ENCODE results near the gene EPG5.

DNA sequence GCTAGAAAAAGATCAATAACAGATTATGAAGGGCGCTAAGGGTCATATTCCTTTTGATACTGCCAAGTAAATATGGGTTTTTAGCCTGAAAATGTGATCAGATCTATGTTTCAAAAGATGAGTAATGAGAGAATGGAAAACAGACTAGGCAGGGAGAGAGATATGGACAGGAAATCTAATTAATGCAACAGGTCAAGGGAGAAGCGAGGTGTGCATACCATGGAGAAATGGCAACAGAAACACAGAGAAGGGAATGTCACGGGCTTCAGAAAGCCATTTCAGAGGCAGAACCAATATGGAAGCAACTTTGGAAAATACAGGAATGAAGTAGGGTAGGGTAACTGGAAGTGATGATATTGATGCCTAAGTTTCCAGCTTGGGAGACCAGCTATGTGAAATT is 72.3 kb downstream of the EPG5 start:
- TF ChIP-seq, protein P1, sequence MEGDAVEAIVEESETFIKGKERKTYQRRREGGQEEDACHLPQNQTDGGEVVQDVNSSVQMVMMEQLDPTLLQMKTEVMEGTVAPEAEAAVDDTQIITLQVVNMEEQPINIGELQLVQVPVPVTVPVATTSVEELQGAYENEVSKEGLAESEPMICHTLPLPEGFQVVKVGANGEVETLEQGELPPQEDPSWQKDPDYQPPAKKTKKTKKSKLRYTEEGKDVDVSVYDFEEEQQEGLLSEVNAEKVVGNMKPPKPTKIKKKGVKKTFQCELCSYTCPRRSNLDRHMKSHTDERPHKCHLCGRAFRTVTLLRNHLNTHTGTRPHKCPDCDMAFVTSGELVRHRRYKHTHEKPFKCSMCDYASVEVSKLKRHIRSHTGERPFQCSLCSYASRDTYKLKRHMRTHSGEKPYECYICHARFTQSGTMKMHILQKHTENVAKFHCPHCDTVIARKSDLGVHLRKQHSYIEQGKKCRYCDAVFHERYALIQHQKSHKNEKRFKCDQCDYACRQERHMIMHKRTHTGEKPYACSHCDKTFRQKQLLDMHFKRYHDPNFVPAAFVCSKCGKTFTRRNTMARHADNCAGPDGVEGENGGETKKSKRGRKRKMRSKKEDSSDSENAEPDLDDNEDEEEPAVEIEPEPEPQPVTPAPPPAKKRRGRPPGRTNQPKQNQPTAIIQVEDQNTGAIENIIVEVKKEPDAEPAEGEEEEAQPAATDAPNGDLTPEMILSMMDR (IDR thresholded peaks at IDR 0.05), result no peak
- no peak for TF ChIP-seq GABPA (IDR thresholded peaks at IDR 0.05; ENCODE audit: low read depth)

All from SK-N-SH (cell line).